AG04449 (cell line): ENCODE data around the gene PGAP6.
A peak's percentile ranks its signal among the peaks of the same experiment; 100 is the strongest.

Source experiments
- CTCF ChIA-PET: fragments of 350-600 bp; formaldehyde crosslinking; extraction: SDS; loops from one replicate; lab custom pipeline; 2021; ENCODE audit warnings: antibody characterized with exemption; lab: Yijun Ruan, JAX
- POLR2A ChIA-PET: fragments of 400-600, 350-600 bp; formaldehyde crosslinking; extraction: SDS; loops from one replicate; lab custom pipeline; 2020; ENCODE audit warnings: antibody characterized with exemption, inconsistent platforms; lab: Yijun Ruan, JAX
- DNase-seq: peaks from one replicate; pipeline ENCODE4 v3.0.0-alpha.2; 2010; ENCODE audit warnings: low read depth, low spot score
- H3K4me3 ChIP-seq: 2 replicates; pipeline ENCODE4 v1.5.1; 2011; ENCODE audit warnings: low read depth, mild to moderate bottlenecking, control low read depth, low read length
- CTCF ChIP-seq: IDR thresholded peaks from one replicate; pipeline ENCODE4 v1.5.1; 2011; ENCODE audit warnings: mild to moderate bottlenecking, moderate library complexity, low read length, control low read depth, inconsistent platforms; ENCODE audit not compliant: insufficient read depth; ENCODE audit errors: missing control alignments

The PGAP6 gene

GRCh38 chr16:401468-402348 lies 19.9 kb upstream of the PGAP6 start, which contains the start of gene DECR2:
Gene DECR2 (plus strand): TSS chr16:401885. CDS start chr16:401964, 79 bp downstream.
- ChIA-PET CTCF (interaction anchor here (1.0 to 1.8 kb wide), 2 partner anchors 13 to 22 kb away, joined by 4 to 5 read pairs; no protein-coding TSS in a partner anchor), POLR2A (interaction anchor here (0.8 to 1.5 kb wide), 3 partner anchors 19 to 126 kb away, joined by 3 to 6 read pairs (median 3); partner anchors contain the start of genes CAPN15 and MRPL28)
- peak within 1 kb of the TSS; percentile 81 for H3K4me3 ChIP-seq
- TF ChIP-seq CTCF: peak; percentile 71
- DNase-seq: no peak

GRCh38 chr16:400061-400591 lies 18.3 kb upstream of the PGAP6 start:
- peak overlapping the region; percentile 76 for H3K4me3 ChIP-seq
- CTCF ChIA-PET: interaction anchor here (0.6 kb wide), 1 partner anchor 8 kb away, joined by 3 read pairs; no protein-coding TSS in a partner anchor
- POLR2A ChIA-PET: no interaction called here
- no peak for TF ChIP-seq CTCF
- no peak for DNase-seq

GRCh38 chr16:399340-400019 lies 17.7 kb upstream of the PGAP6 start:
- ChIA-PET CTCF (no interaction called here), POLR2A (no interaction called here)

GRCh38 chr16:398561-399339 lies 17.0 kb upstream of the PGAP6 start:
- H3K4me3 ChIP-seq: no peak overlapping the region; the same call in 1 of the 2 replicates
- ChIA-PET POLR2A (no interaction called here), CTCF (no interaction called here)
- DNase-seq: no peak
- no peak for TF ChIP-seq CTCF

More at GRCh38 chr16:399340-400019, 17.7 kb upstream of the PGAP6 start:
- no peak for TF ChIP-seq CTCF
- no peak overlapping the region for H3K4me3 ChIP-seq
- DNase-seq: no peak

- H3K4me3 ChIP-seq: peak overlapping the region; percentile 40
- TF ChIP-seq CTCF: peak; percentile 51
- ChIA-PET CTCF (no interaction called here), POLR2A (no interaction called here)
- no peak for DNase-seq
These were observed 16.1 kb upstream of the PGAP6 start for GRCh38 chr16:397736-398332.
